IPS DF 6.9 (cell line): Measurements from ENCODE around the gene CXCL16.

Experiments
- DNase-seq: peaks from one replicate; pipeline ENCODE4 v3.0.0-alpha.2; 2013; ENCODE audit warnings: low read depth, low spot score
- H3K27ac ChIP-seq: one replicate; pipeline ENCODE4 v1.5.1; 2013; ENCODE audit warnings: low read length, control low read depth
- H3K27me3 ChIP-seq: 2 replicates; pipeline ENCODE4 v1.6.1; 2013; ENCODE audit warnings: mild to moderate bottlenecking, low read length; ENCODE audit not compliant: control insufficient read depth, insufficient read depth
- H3K36me3 ChIP-seq: 2 replicates; pipeline ENCODE4 v1.6.1; 2013; ENCODE audit warnings: low read length; ENCODE audit not compliant: control insufficient read depth, insufficient read depth
- H3K4me1 ChIP-seq: 2 replicates; pipeline ENCODE4 v1.6.1; 2013; ENCODE audit warnings: low read length; ENCODE audit not compliant: control insufficient read depth, insufficient read depth
- H3K4me3 ChIP-seq: 2 replicates; pipeline ENCODE4 v1.5.1; 2013; ENCODE audit warnings: mild to moderate bottlenecking, low read length
- H3K9me3 ChIP-seq: 2 replicates; pipeline ENCODE4 v1.6.1; 2013; ENCODE audit warnings: low read length, inconsistent platforms; ENCODE audit not compliant: control insufficient read depth, insufficient read depth
- WGBS: extraction: QIAGEN DNeasy Blood & Tissue Kit; methylation state at CpG from one replicate; pipeline ENCODE4 v1.1.7; 2013; ENCODE audit warnings: mixed read lengths, missing lambda C conversion rate; ENCODE audit not compliant: insufficient read length, insufficient coverage; 5-methylcytosine and 5-hydroxymethylcytosine counted together

Gene CXCL16

GRCh38 chr17:4777969-4778760 lies 38.4 kb upstream of the CXCL16 start:
- no peaks in the 10 kb centered on the region for H3K9me3 ChIP-seq
- no peak for DNase-seq
- no CpG with 5 or more reads among the region's 9 CpGs for WGBS
- H3K4me3 ChIP-seq = no peak overlapping the region
- H3K36me3 ChIP-seq = no peaks in the 10 kb centered on the region
- no peaks in the 10 kb centered on the region for H3K4me1 ChIP-seq
- no peaks in the 10 kb centered on the region for H3K27me3 ChIP-seq
- H3K27ac ChIP-seq = no peak overlapping the region

DNA sequence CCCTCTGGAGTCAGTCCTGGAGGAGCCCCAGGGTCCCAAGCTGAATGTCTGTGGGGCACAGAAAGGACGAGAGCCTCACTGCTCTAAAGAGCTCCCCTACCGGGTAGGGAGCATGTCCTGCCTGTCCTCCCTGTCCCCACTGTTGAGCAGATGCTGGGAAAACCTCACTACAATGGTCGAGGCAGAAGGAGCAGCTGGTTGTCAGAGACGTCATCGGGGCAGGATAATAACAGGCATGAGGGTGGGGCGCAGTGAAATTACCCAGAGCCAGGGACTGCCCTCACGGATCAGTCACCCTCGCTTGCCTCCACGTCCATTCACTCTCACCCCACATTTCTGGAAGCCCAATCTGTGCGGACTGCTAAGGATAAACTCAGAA lies 32.5 kb upstream of the CXCL16 start:
- no CpG with 5 or more reads among the region's 10 CpGs for WGBS
- Histone ChIP-seq H3K36me3 (no peaks in the 10 kb centered on the region), H3K4me1 (no peaks in the 10 kb centered on the region), H3K27me3 (no peaks in the 10 kb centered on the region), H3K4me3 (no peak overlapping the region), H3K27ac (no peak overlapping the region), H3K9me3 (no peaks in the 10 kb centered on the region)
- no peak for DNase-seq

DNA sequence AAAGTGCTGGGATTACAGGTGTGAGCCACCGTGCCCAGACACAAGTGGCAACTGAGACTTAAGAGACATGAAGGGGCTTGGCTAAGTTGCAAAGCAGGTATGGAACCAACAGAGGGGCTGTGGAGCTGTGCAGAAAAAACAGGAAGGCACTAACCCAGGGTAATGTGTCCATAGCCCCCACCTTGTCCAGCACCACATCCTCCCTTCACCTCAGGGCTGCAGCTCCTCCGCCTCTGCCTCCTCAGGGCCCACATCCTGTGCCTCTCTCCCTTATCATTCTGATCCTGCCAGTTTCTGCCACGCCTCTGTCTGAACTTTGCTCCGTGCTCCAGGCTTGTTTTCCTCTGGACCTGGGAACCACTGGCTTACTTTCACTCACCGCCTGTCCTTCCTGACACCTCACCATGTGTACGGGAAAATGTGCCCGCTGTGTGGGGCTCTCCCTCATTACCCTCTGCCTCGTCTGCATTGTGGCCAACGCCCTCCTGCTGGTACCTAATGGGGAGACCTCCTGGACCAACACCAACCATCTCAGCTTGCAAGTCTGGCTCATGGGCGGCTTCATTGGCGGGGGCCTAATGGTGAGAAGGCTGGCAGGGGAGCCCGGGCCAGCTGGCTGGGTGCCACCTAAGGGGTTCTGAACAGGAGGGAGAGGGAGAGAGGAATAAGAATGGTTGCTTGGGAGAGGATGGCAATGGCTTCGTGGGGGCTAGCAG lies 31.9 kb upstream of the CXCL16 start, which contains the start of gene TM4SF5:
Gene TM4SF5 (plus strand): TSS at position 368 of the 716 bp plus-strand sequence. CDS start 37 bp downstream, at position 405.
- Histone ChIP-seq H3K4me3 (no peak within 1 kb of the TSS), H3K27ac (no peak within 1 kb of the TSS), H3K27me3 (no peaks in the 10 kb centered on the region), H3K9me3 (no peaks in the 10 kb centered on the region), H3K36me3 (no peaks in the 10 kb centered on the region), H3K4me1 (no peaks in the 10 kb centered on the region)
- no CpG with 5 or more reads among the region's 13 CpGs for WGBS
- no peak for DNase-seq

- Histone ChIP-seq H3K4me3 (no peak overlapping the region), H3K27ac (no peak overlapping the region), H3K9me3 (no peaks in the 10 kb centered on the region), H3K27me3 (no peaks in the 10 kb centered on the region), H3K4me1 (no peaks in the 10 kb centered on the region), H3K36me3 (no peaks in the 10 kb centered on the region)
- no peak for DNase-seq
- WGBS = no CpG with 5 or more reads among the region's 2 CpGs
Measured at GRCh38 chr17:4769628-4770027, 29.9 kb upstream of the CXCL16 start.

DNA sequence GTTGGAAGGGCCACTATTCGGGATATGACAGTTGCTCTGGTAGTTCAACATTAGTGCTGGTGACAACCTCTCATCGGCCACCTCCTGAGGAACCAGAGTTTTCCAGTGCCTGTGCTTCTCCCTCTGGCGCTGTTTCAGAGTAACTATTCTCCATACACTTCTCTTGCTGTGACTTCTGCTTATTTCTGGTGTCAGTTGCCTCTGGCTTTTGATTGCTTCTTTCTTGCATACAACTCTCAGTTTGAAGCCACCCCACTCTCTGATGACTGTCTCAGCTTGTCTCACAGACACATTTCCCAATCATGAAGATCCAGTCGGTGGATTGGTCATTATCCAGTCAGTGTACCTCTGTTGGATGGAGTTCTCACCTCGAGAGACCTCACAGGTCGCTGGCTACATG lies 28.6 kb upstream of the CXCL16 start:
- no peak for DNase-seq
- WGBS = no CpG with 5 or more reads among the region's 6 CpGs
- Histone ChIP-seq H3K4me3 (no peak overlapping the region), H3K9me3 (no peaks in the 10 kb centered on the region), H3K27me3 (no peaks in the 10 kb centered on the region), H3K27ac (no peak overlapping the region), H3K4me1 (no peaks in the 10 kb centered on the region), H3K36me3 (no peaks in the 10 kb centered on the region)

DNA sequence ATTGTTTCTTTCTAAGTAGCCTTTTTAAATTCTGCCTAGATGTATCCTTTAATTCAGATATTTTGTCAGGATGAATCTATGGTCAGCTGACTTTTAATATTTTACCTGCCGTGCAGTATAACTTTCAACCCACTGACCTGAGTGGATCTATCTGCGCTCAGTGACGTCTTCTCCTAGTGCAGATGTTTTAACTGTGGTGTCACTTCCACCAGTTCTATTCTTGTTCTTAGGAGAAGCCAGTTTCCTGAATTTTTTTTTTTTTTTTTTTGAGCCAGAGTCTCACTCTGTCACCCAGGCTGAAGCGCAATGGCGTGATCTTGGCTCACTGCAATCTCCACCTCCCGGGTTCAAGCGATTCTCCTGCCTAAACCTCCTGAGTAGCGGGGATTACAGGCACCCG lies 27.0 kb upstream of the CXCL16 start:
- Histone ChIP-seq H3K27me3 (no peaks in the 10 kb centered on the region), H3K4me3 (no peak overlapping the region), H3K9me3 (no peaks in the 10 kb centered on the region), H3K36me3 (no peaks in the 10 kb centered on the region), H3K4me1 (no peaks in the 10 kb centered on the region), H3K27ac (no peak overlapping the region)
- no peak for DNase-seq
- no CpG with 5 or more reads among the region's 9 CpGs for WGBS

DNA sequence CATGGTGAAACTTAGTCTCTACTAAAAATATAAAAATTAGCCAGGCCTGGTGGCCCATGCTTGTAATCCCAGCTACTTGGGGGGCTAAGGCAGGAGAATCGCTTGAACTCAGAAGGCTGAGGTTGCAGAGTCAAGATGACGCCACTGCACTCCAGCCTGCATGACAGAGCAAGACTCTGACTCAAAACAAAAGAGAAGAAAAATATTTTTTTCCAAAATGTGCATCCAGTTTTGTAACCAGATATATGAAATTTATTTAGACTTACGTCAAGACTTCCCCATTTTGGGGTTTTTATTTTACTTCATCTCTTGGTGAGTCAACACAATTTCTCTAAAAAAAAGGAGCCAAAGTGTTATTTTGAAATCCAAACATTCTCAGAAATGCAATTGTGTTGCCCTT lies 26.5 kb upstream of the CXCL16 start:
- DNase-seq = no peak
- Histone ChIP-seq H3K9me3 (no peaks in the 10 kb centered on the region), H3K27me3 (no peaks in the 10 kb centered on the region), H3K4me1 (no peaks in the 10 kb centered on the region), H3K27ac (no peak overlapping the region), H3K36me3 (no peaks in the 10 kb centered on the region), H3K4me3 (no peak overlapping the region)
- WGBS = no CpG with 5 or more reads among the region's 3 CpGs

DNA sequence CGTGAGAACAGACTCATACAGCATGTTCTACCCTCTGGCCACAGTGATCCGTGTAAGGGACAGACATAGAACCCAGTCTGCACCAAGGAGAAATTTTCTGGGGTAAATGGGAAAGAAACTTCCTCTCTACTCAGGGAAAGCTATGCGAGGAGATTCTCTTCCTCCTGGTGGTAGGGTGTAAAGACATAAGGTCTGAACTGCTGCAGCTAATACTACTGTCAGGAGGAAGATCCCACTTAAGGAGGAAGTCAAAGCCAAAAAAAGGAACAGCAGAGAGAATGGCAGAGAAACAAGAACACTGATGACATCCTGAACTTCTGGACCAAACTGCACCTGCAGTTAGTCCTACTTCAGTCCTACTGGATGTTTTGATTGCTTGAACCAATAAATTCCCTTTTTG lies 24.9 kb upstream of the CXCL16 start:
- Histone ChIP-seq H3K4me1 (no peaks in the 10 kb centered on the region), H3K27me3 (no peaks in the 10 kb centered on the region), H3K9me3 (no peaks in the 10 kb centered on the region), H3K4me3 (no peak overlapping the region), H3K27ac (no peak overlapping the region), H3K36me3 (no peaks in the 10 kb centered on the region)
- no peak for DNase-seq
- WGBS = no CpG with 5 or more reads among the region's 3 CpGs

GRCh38 chr17:4759776-4760236 lies 20.1 kb upstream of the CXCL16 start:
- WGBS = no CpG with 5 or more reads among the region's 10 CpGs
- no peak for DNase-seq
- no peak overlapping the region for H3K4me3 ChIP-seq
- no peak overlapping the region for H3K27ac ChIP-seq
- no peaks in the 10 kb centered on the region for H3K36me3 ChIP-seq
- H3K9me3 ChIP-seq = no peaks in the 10 kb centered on the region
- H3K27me3 ChIP-seq = no peaks in the 10 kb centered on the region
- no peaks in the 10 kb centered on the region for H3K4me1 ChIP-seq

DNA sequence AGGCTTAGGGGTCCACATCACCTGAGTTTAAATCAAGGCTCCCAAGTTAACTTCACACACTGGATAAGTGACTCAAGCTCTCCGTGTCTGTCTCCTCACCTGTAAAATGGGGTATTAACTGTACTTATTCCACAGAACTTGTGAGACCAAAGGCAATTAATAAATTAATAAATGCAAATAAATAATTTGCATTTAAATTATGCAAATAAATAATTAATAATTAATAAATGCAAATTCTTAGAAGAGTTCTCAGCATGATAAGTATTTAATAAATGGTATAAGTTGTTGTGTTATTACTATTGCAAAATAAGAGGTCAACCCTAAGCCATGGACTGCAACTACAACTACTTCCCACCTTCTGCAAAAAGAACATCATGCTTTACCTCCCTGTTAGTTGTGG lies 13.7 kb upstream of the CXCL16 start:
- DNase-seq = no peak
- no peaks in the 10 kb centered on the region for H3K4me1 ChIP-seq
- H3K36me3 ChIP-seq = no peaks in the 10 kb centered on the region
- no peaks in the 10 kb centered on the region for H3K9me3 ChIP-seq
- no peak overlapping the region for H3K27ac ChIP-seq
- WGBS = no CpG with 5 or more reads among the region's 1 CpG
- no peaks in the 10 kb centered on the region for H3K27me3 ChIP-seq
- H3K4me3 ChIP-seq = no peak overlapping the region
